IMR-90 (cell line): Measurements from ENCODE around the gene STXBP4. TPM values are rescaled to one million over a fixed set of nuclear protein-coding genes. Genes with fewer than 3 reads are reported as not detected.

Experiments
- ATAC-seq: fragments of 200-7000 bp; cut with Tn5 transposase; 2 replicates; pipeline ENCODE4 v1.9.1; 2020; ENCODE audit warnings: low read depth, mild to moderate bottlenecking, moderate library complexity
- BruUV-seq: library from RNA; stranded (reverse); fragments of 400-500 nt; replicated peaks from 2 replicates; lab custom pipeline; 2021; lab: Mats Ljungman, UMichigan
- CTCF ChIA-PET: fragments of 300-600 bp; formaldehyde crosslinking; extraction: SDS; loops from one replicate; lab custom pipeline; 2021; ENCODE audit warnings: antibody characterized with exemption; lab: Yijun Ruan, JAX
- POLR2A ChIA-PET: fragments of 300-600 bp; sonication (Branson Sonifier 250); formaldehyde crosslinking; loops from one replicate; lab custom pipeline; 2022; ENCODE audit warnings: antibody characterized with exemption; ENCODE audit not compliant: unreplicated experiment; lab: Charles Lee
- DNase-seq: peaks from one replicate; pipeline ENCODE4 v3.0.0; 2013
- H2AFZ ChIP-seq: replicated peaks from 2 replicates; pipeline ENCODE3; 2013; ENCODE audit warnings: low read length, mild to moderate bottlenecking; ENCODE audit not compliant: poor library complexity
- H2AK5ac ChIP-seq: 2 replicates; pipeline ENCODE4 v1.6.1; 2013; ENCODE audit warnings: low read depth, low read length, inconsistent platforms
- H2AK9ac ChIP-seq: replicated peaks from 2 replicates; pipeline ENCODE3; 2013; ENCODE audit warnings: mild to moderate bottlenecking, low read depth, low read length, moderate library complexity; ENCODE audit not compliant: poor library complexity
- H2BK120ac ChIP-seq: 2 replicates; pipeline ENCODE4 v1.6.1; 2013; ENCODE audit warnings: low read depth, low read length, inconsistent platforms
- H2BK15ac ChIP-seq: 3 replicates; pipeline ENCODE4 v1.6.1; 2013; ENCODE audit warnings: low read depth, low read length, inconsistent platforms
- H2BK20ac ChIP-seq: 2 replicates; pipeline ENCODE4 v1.6.1; 2013; ENCODE audit warnings: low read depth, mild to moderate bottlenecking, inconsistent platforms, low read length, moderate library complexity
- H2BK5ac ChIP-seq: 2 replicates; pipeline ENCODE4 v1.6.1; 2013; ENCODE audit warnings: mild to moderate bottlenecking, low read depth, low read length, inconsistent platforms; ENCODE audit not compliant: poor library complexity, severe bottlenecking
- H3K14ac ChIP-seq: replicated peaks from 2 replicates; pipeline ENCODE4 v1.6.1; 2013; ENCODE audit warnings: low read depth, low read length, inconsistent platforms
- H3K18ac ChIP-seq: 2 replicates; pipeline ENCODE4 v1.6.1; 2013; ENCODE audit warnings: low read depth, low read length, control low read depth
- H3K23ac ChIP-seq: 2 replicates; pipeline ENCODE4 v1.6.1; 2013; ENCODE audit warnings: low read depth, low read length, inconsistent platforms
- H3K27ac ChIP-seq: 2 replicates; pipeline ENCODE4 v1.5.1; 2013; ENCODE audit warnings: mild to moderate bottlenecking, control low read depth, low read length; ENCODE audit not compliant: insufficient read depth
- H3K27me3 ChIP-seq: 2 replicates; pipeline ENCODE4 v1.6.1; 2013; ENCODE audit warnings: low read length; ENCODE audit not compliant: control insufficient read depth, insufficient read depth
- H3K36me3 ChIP-seq: 2 replicates; pipeline ENCODE4 v1.6.1; 2013; ENCODE audit warnings: low read length, mixed read lengths; ENCODE audit not compliant: control insufficient read depth, insufficient read depth
- H3K4ac ChIP-seq: 2 replicates; pipeline ENCODE4 v1.6.1; 2013; ENCODE audit warnings: low read depth, low read length, inconsistent platforms
- H3K4me1 ChIP-seq: 2 replicates; pipeline ENCODE4 v1.6.1; 2013; ENCODE audit warnings: low read length, mixed read lengths; ENCODE audit not compliant: control insufficient read depth, insufficient read depth
- H3K4me2 ChIP-seq: 2 replicates; pipeline ENCODE4 v1.6.1; 2013; ENCODE audit warnings: low read depth, mild to moderate bottlenecking, control low read depth, low read length, moderate library complexity
- H3K4me3 ChIP-seq: 2 replicates; pipeline ENCODE4 v1.5.1; 2013; ENCODE audit warnings: low read depth, mild to moderate bottlenecking, control low read depth, low read length, moderate library complexity; ENCODE audit not compliant: insufficient read depth
- H3K56ac ChIP-seq: 2 replicates; pipeline ENCODE4 v1.6.1; 2013; ENCODE audit warnings: low read length, inconsistent platforms; ENCODE audit not compliant: insufficient read depth; ENCODE audit errors: extremely low read depth
- H3K79me1 ChIP-seq, 2 experiments: 2 replicates each; pipeline ENCODE4 v1.6.1; 2013; ENCODE audit warnings: low read length in 2 of 2, inconsistent platforms in 1 of 2, low read depth in 1 of 2
- H3K9ac ChIP-seq: 2 replicates; pipeline ENCODE4 v1.6.1; 2013; ENCODE audit warnings: low read depth, low read length, control low read depth
- H3K9me1 ChIP-seq: 2 replicates; pipeline ENCODE4 v1.6.1; 2013; ENCODE audit warnings: low read length, inconsistent platforms; ENCODE audit not compliant: insufficient read depth
- H3K9me3 ChIP-seq: 2 replicates; pipeline ENCODE4 v1.6.1; 2013; ENCODE audit warnings: low read length; ENCODE audit not compliant: control insufficient read depth, insufficient read depth
- H4K20me1 ChIP-seq: 2 replicates; pipeline ENCODE4 v1.6.1; 2013; ENCODE audit warnings: low read length, inconsistent platforms; ENCODE audit not compliant: insufficient read depth
- H4K5ac ChIP-seq: 2 replicates; pipeline ENCODE4 v1.6.1; 2013; ENCODE audit warnings: mild to moderate bottlenecking, low read depth, low read length, control low read depth
- H4K8ac ChIP-seq, 2 experiments: 2 replicates each; pipeline ENCODE4 v1.6.1; 2013; ENCODE audit warnings: low read depth in 2 of 2, low read length in 2 of 2, control low read depth in 1 of 2, inconsistent platforms in 1 of 2
- H4K91ac ChIP-seq: 2 replicates; pipeline ENCODE4 v1.6.1; 2013; ENCODE audit warnings: low read depth, low read length, inconsistent platforms; ENCODE audit not compliant: insufficient read depth
- BHLHE40 ChIP-seq: fragments of 150-350 bp; IDR thresholded peaks from 2 replicates; pipeline ENCODE4 v1.6.1; 2016; ENCODE audit warnings: mild to moderate bottlenecking, low read depth, low read length
- CEBPB ChIP-seq: IDR thresholded peaks from 2 replicates; pipeline ENCODE4 v1.6.1; 2012; ENCODE audit warnings: low read depth, low read length, improper control_type of control experiment
- FOS ChIP-seq: fragments of 150-350 bp; IDR thresholded peaks from 2 replicates; pipeline ENCODE4 v1.6.1; 2016; ENCODE audit warnings: low read depth, low read length
- MAZ ChIP-seq: IDR thresholded peaks from 2 replicates; pipeline ENCODE4 v1.6.1; 2012; ENCODE audit warnings: low read depth, mild to moderate bottlenecking, low read length, improper control_type of control experiment, moderate library complexity, borderline replicate concordance
- NFE2L2 ChIP-seq: fragments of 150-350 bp; IDR thresholded peaks from 2 replicates; pipeline ENCODE4 v1.6.1; 2016; ENCODE audit warnings: low read depth, mild to moderate bottlenecking, low read length
- POLR2A ChIP-seq: IDR thresholded peaks from 2 replicates; pipeline ENCODE4 v1.6.1; 2012; ENCODE audit warnings: mild to moderate bottlenecking, low read depth, low read length
- RAD21 ChIP-seq: IDR thresholded peaks from 2 replicates; pipeline ENCODE4 v1.6.1; 2012; ENCODE audit warnings: low read length, improper control_type of control experiment
- RCOR1 ChIP-seq: IDR thresholded peaks from 2 replicates; pipeline ENCODE4 v1.6.1; 2012; ENCODE audit warnings: mild to moderate bottlenecking, low read length, improper control_type of control experiment; ENCODE audit not compliant: insufficient replicate concordance
- RFX5 ChIP-seq: IDR thresholded peaks from 2 replicates; pipeline ENCODE4 v1.8.0; 2012; ENCODE audit warnings: low read depth, mild to moderate bottlenecking, low read length, moderate library complexity
- SMC3 ChIP-seq: fragments of 150-350 bp; IDR thresholded peaks from 2 replicates; pipeline ENCODE4 v1.6.1; 2016; ENCODE audit warnings: low read depth, mild to moderate bottlenecking, antibody characterized with exemption, low read length, moderate library complexity
- WGBS, 2 experiments: methylation state at CpG; one replicate each; pipeline versions ENCODE4 v1.1.5 to v1.1.7; 2013; ENCODE audit warnings: missing lambda C conversion rate in 2 of 2; ENCODE audit not compliant: insufficient read length in 1 of 2; ENCODE audit errors: extremely low coverage in 2 of 2; 5-methylcytosine and 5-hydroxymethylcytosine counted together
- dilution Hi-C: fragments of 300-500 bp; cut with HindIII; formaldehyde crosslinking; loops from one replicate; pipeline ENCODE4 v1.14.3; 2018; ENCODE audit warnings: low sequenced_read_pairs; ENCODE audit not compliant: unreplicated experiment
- in situ Hi-C: fragments of 300-500 bp; cut with MboI; formaldehyde crosslinking; loops from 3 replicates; pipeline ENCODE4 v1.14.3; 2019; ENCODE audit warnings: low sequenced_read_pairs, inconsistent platforms, mixed read lengths
- intact Hi-C: fragments of 100-400 bp; cut with micrococcal nuclease; formaldehyde crosslinking; loops from 2 replicates; pipeline ENCODE4 v1.10.0; 2022
- polyA plus RNA-seq, 3 experiments: library from polyadenylated mRNA; depleted of rRNA; stranded (reverse); fragments of >200 nt; gene quantifications; 2 replicates each; pipeline ENCODE4 v1.2.3, GENCODE V29; 2012; ENCODE audit warnings: low replicate concordance in 1 of 3
- total RNA-seq: library from RNA; depleted of rRNA; stranded (reverse); fragments of >200 nt; gene quantifications from 2 replicates; pipeline ENCODE4 v1.2.3, GENCODE V29; 2012
- TF ChIP-seq, protein P1 (sequence below): conservative IDR thresholded peaks from 2 replicates; pipeline ENCODE4 v1.5.1; 2012; ENCODE audit warnings: mild to moderate bottlenecking, low read depth, low read length, improper control_type of control experiment
- TF ChIP-seq, protein P2 (sequence below): fragments of 150-350 bp; IDR thresholded peaks from 2 replicates; pipeline ENCODE4 v1.6.1; 2016; ENCODE audit warnings: low read depth, mild to moderate bottlenecking, low read length, moderate library complexity, borderline replicate concordance
- TF ChIP-seq, protein P3 (sequence below): fragments of 150-350 bp; IDR thresholded peaks from 2 replicates; pipeline ENCODE4 v1.6.1; 2017; ENCODE audit warnings: mild to moderate bottlenecking, antibody characterized with exemption, low read length, low read depth

STXBP4 gene
- total and polyA plus RNA-seq, 2 of the 4 experiments (the other 2 are of a cell fraction), result 4.1 to 20.4 TPM

DNA sequence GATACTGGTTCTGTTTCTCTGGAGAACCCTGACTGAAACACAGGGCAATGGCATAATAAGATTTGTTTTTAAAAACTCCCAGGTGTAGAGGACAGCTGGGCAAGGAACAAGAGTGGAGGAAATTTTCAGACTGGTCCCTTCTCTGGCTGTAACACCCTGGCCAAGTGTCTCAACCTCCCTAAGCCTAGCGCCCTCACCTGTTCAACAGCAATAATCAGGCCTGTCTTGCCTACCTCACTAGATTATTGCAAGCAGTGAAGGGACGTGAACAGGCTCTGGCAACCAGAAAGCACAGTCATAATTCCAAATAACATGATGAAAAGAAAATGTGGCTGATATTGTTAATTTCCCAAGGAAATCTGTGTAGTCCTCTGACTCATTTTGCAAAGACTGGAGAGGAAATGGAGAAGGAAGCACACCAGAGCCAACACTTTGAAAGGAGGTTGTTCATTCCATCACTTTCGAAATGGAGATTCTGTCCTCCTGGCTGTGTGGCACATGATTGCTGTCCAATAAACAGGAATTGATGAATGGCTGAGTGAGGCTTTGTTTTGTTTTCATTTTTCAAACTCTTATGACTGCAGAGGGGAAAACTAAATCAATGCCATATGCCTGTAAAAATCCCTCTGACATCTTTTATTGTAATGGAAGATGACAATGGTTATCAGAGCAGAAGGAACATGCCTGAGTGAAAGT is 208.7 kb downstream of the STXBP4 start:
- in situ Hi-C loops, result no loop called here
- Histone ChIP-seq H2BK15ac (no peak overlapping the region), H3K27ac (no peak overlapping the region), H2AK5ac (no peak overlapping the region), H3K79me1 (no peaks in the 10 kb centered on the region), H3K27me3 (no peaks in the 10 kb centered on the region), H3K9me3 (no peaks in the 10 kb centered on the region), H3K23ac (no peak overlapping the region), H3K4me1 (peaks cover 2% of the 10 kb centered on the region; the same call in 1 of the 2 replicates), H3K4me3 (no peak overlapping the region), H2BK20ac (no peak overlapping the region), H2BK120ac (no peak overlapping the region), H3K9ac (no peak overlapping the region), H2AFZ (no peak overlapping the region), H2BK5ac (no peak overlapping the region), H3K18ac (no peak overlapping the region), H4K5ac (no peak overlapping the region), H3K4me2 (no peak overlapping the region), H4K20me1 (no peaks in the 10 kb centered on the region), H2AK9ac (no peak overlapping the region), H4K91ac (no peak overlapping the region), H3K9me1 (0 out of 2 replicates have a peak, but pooled peaks cover 2% of the 10 kb centered on the region), H3K14ac (no peak overlapping the region), H3K36me3 (no peaks in the 10 kb centered on the region), H4K8ac (no peak overlapping the region), H3K4ac (no peak overlapping the region), H3K56ac (no peak overlapping the region)
- WGBS, 2 experiments, result no CpG with 5 or more reads among the region's 3 CpGs
- no peak for DNase-seq
- POLR2A ChIA-PET, result no interaction called here
- BruUV-seq, result no TSS peak
- dilution Hi-C loops, result no loop called here
- intact Hi-C loops, result no loop called here
- ATAC-seq, result no peak
- CTCF ChIA-PET, result no interaction called here
- TF ChIP-seq, protein P1, sequence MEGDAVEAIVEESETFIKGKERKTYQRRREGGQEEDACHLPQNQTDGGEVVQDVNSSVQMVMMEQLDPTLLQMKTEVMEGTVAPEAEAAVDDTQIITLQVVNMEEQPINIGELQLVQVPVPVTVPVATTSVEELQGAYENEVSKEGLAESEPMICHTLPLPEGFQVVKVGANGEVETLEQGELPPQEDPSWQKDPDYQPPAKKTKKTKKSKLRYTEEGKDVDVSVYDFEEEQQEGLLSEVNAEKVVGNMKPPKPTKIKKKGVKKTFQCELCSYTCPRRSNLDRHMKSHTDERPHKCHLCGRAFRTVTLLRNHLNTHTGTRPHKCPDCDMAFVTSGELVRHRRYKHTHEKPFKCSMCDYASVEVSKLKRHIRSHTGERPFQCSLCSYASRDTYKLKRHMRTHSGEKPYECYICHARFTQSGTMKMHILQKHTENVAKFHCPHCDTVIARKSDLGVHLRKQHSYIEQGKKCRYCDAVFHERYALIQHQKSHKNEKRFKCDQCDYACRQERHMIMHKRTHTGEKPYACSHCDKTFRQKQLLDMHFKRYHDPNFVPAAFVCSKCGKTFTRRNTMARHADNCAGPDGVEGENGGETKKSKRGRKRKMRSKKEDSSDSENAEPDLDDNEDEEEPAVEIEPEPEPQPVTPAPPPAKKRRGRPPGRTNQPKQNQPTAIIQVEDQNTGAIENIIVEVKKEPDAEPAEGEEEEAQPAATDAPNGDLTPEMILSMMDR, result no peak
- TF ChIP-seq CEBPB, result no peak
- no peak for TF ChIP-seq FOS
- TF ChIP-seq RAD21, result no peak
- TF ChIP-seq, protein P2, sequence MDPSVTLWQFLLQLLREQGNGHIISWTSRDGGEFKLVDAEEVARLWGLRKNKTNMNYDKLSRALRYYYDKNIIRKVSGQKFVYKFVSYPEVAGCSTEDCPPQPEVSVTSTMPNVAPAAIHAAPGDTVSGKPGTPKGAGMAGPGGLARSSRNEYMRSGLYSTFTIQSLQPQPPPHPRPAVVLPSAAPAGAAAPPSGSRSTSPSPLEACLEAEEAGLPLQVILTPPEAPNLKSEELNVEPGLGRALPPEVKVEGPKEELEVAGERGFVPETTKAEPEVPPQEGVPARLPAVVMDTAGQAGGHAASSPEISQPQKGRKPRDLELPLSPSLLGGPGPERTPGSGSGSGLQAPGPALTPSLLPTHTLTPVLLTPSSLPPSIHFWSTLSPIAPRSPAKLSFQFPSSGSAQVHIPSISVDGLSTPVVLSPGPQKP, result no peak
- TF ChIP-seq BHLHE40, result no peak
- no peak for TF ChIP-seq POLR2A
- no peak for TF ChIP-seq RFX5
- TF ChIP-seq, protein P3, sequence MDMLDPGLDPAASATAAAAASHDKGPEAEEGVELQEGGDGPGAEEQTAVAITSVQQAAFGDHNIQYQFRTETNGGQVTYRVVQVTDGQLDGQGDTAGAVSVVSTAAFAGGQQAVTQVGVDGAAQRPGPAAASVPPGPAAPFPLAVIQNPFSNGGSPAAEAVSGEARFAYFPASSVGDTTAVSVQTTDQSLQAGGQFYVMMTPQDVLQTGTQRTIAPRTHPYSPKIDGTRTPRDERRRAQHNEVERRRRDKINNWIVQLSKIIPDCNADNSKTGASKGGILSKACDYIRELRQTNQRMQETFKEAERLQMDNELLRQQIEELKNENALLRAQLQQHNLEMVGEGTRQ, result no peak
- TF ChIP-seq RCOR1, result no peak
- no peak for TF ChIP-seq NFE2L2
- TF ChIP-seq SMC3, result no peak
- no peak for TF ChIP-seq MAZ
